ENCODE measurements around the gene ALKBH5. TPM values are rescaled to one million over a fixed set of nuclear protein-coding genes. Genes with fewer than 3 reads are reported as not detected.

The ALKBH5 gene
- total RNA-seq, 4 donors from 2014 or later = 56.0 to 87.2 (median 76.4) TPM

- TF ChIP-seq CTCF (IDR thresholded peaks at IDR 0.05) (no peak), POLR2A (IDR thresholded peaks at IDR 0.05) (no peak)
- WGBS, 2 donors = 1% methylated on average over 26 to 58 of the region's 92 CpGs
- peak; percentile 41 to 91 for DNase-seq (ENCODE audit: low spot score in 2 of 2)
- intact Hi-C loops (cut with DNase I; ENCODE audit: low total_unique reads) = no loop called here
- H3K4me3 ChIP-seq (ENCODE audit: low read depth, poor library complexity, severe bottlenecking) = peak overlapping the region; percentile 84
Observed at GRCh38 chr17:18184143-18185031, 759 bp downstream of the ALKBH5 start.

GRCh38 chr17:18185391-18185790 lies 1.8 kb downstream of the ALKBH5 start:
- intact Hi-C loops (cut with DNase I; ENCODE audit: low total_unique reads) = no loop called here
- no peak for TF ChIP-seq POLR2A (IDR thresholded peaks at IDR 0.05)
- TF ChIP-seq CTCF (IDR thresholded peaks at IDR 0.05) = no peak
- H3K4me3 ChIP-seq (ENCODE audit: low read depth, poor library complexity, severe bottlenecking) = no peak overlapping the region
- no peak for DNase-seq (ENCODE audit: low spot score in 2 of 2)
- WGBS, 2 donors = 13 to 20% methylated on average over 3 of the region's 3 CpGs

GRCh38 chr17:18185832-18186626 lies 2.4 kb downstream of the ALKBH5 start:
- DNase-seq (ENCODE audit: low spot score in 2 of 2) = no peak
- TF ChIP-seq CTCF (IDR thresholded peaks at IDR 0.05) (no peak), POLR2A (IDR thresholded peaks at IDR 0.05) (no peak)
- intact Hi-C loops (cut with DNase I; ENCODE audit: low total_unique reads) = no loop called here
- 39 to 49% methylated on average over 10 of the region's 10 CpGs for WGBS, 2 donors
- no peak overlapping the region for H3K4me3 ChIP-seq (ENCODE audit: low read depth, poor library complexity, severe bottlenecking)

- intact Hi-C loops (cut with DNase I; ENCODE audit: low total_unique reads) = no loop called here
- TF ChIP-seq CTCF (IDR thresholded peaks at IDR 0.05) (no peak), POLR2A (IDR thresholded peaks at IDR 0.05) (no peak)
- H3K4me3 ChIP-seq (ENCODE audit: low read depth, poor library complexity, severe bottlenecking) = no peak overlapping the region
- no peak for DNase-seq (ENCODE audit: low spot score in 2 of 2)
- 13% methylated on average over 1 of the region's 1 CpG for WGBS, 2 donors
Observed at GRCh38 chr17:18186627-18186982, 3.0 kb downstream of the ALKBH5 start.

GRCh38 chr17:18187226-18187625 lies 3.6 kb downstream of the ALKBH5 start:
- no peak for DNase-seq (ENCODE audit: low spot score in 2 of 2)
- TF ChIP-seq CTCF (IDR thresholded peaks at IDR 0.05) (no peak), POLR2A (IDR thresholded peaks at IDR 0.05) (no peak)
- intact Hi-C loops (cut with DNase I; ENCODE audit: low total_unique reads) = no loop called here
- WGBS, 2 donors = 12 to 22% methylated on average over 2 of the region's 2 CpGs
- no peak overlapping the region for H3K4me3 ChIP-seq (ENCODE audit: low read depth, poor library complexity, severe bottlenecking)
